H1 (cell line): ENCODE results near the gene BPIFB6. TPM values are rescaled to one million over a fixed set of nuclear protein-coding genes. Genes with fewer than 3 reads are reported as not detected.
A peak's percentile ranks its signal among the peaks of the same experiment; 100 is the strongest.

Experiments
- CTCF ChIA-PET: fragments of 300-600 bp; sonication (Branson Sonifier 250); formaldehyde crosslinking; loops from one replicate; lab custom pipeline; 2021; ENCODE audit not compliant: partially characterized antibody; lab: Charles Lee
- POLR2A ChIA-PET: fragments of 300-600 bp; sonication (Branson Sonifier 250); formaldehyde crosslinking; loops from one replicate; lab custom pipeline; 2021; ENCODE audit warnings: inconsistent platforms; ENCODE audit not compliant: partially characterized antibody; lab: Charles Lee
- DNase-seq, 2 experiments: peaks; one replicate each; pipeline versions ENCODE4 v3.0.0 to v3.0.0-alpha.2; 2010 to 2022; ENCODE audit warnings: low spot score in 2 of 2, low read depth in 1 of 2, mixed read lengths in 1 of 2
- FAIRE-seq: peaks from 2 replicates; lab custom pipeline; 2011; peaks lifted over from hg19 to GRCh38; lab: Jason Lieb, UNC
- H2AFZ ChIP-seq: 2 replicates; pipeline ENCODE4 v1.8.1; 2012; ENCODE audit warnings: low read length, inconsistent platforms
- H2AK5ac ChIP-seq: 2 replicates; pipeline ENCODE4 v1.6.1; 2013; ENCODE audit warnings: low read depth, low read length
- H2BK120ac ChIP-seq: replicated peaks from 2 replicates; pipeline ENCODE3; 2013; ENCODE audit warnings: low read depth, low read length, inconsistent platforms
- H2BK12ac ChIP-seq: 2 replicates; pipeline ENCODE4 v1.6.1; 2013; ENCODE audit warnings: low read depth, low read length
- H2BK15ac ChIP-seq: 2 replicates; pipeline ENCODE4 v1.6.1; 2013; ENCODE audit warnings: low read length
- H2BK20ac ChIP-seq: 2 replicates; pipeline ENCODE4 v1.6.1; 2013; ENCODE audit warnings: low read length
- H2BK5ac ChIP-seq: 2 replicates; pipeline ENCODE4 v1.6.1; 2013; ENCODE audit warnings: low read depth, low read length
- H3K14ac ChIP-seq: 2 replicates; pipeline ENCODE4 v1.6.1; 2013; ENCODE audit warnings: inconsistent platforms; ENCODE audit not compliant: insufficient read length
- H3K18ac ChIP-seq: 2 replicates; pipeline ENCODE4 v1.6.1; 2013; ENCODE audit warnings: low read length; ENCODE audit errors: extremely low read depth
- H3K23ac ChIP-seq: 2 replicates; pipeline ENCODE4 v1.6.1; 2013; ENCODE audit warnings: inconsistent platforms; ENCODE audit not compliant: insufficient read length
- H3K23me2 ChIP-seq: 2 replicates; pipeline ENCODE4 v1.6.1; 2013; ENCODE audit warnings: low read depth, low read length
- H3K27ac ChIP-seq: 2 replicates; pipeline ENCODE4 v1.6.1; 2011; ENCODE audit warnings: low read depth, low read length, inconsistent platforms
- H3K27me3 ChIP-seq, 4 experiments: replicated peaks in 1 of 4; 1 replicate in 1 of 4; 2 replicates in 3 of 4; pipeline versions ENCODE4 v1.6.1 to v1.8.1; 2011 to 2013; ENCODE audit warnings: low read length in 3 of 4, mild to moderate bottlenecking in 3 of 4, inconsistent platforms in 2 of 4, mixed read lengths in 2 of 4, moderate library complexity in 1 of 4; ENCODE audit not compliant: control insufficient read depth in 3 of 4, insufficient read depth in 3 of 4; ENCODE audit errors: extremely low read depth in 1 of 4
- H3K36me3 ChIP-seq, 4 experiments: 2 replicates each; pipeline versions ENCODE4 v1.6.1 to v1.8.1; 2011 to 2013; ENCODE audit warnings: mild to moderate bottlenecking in 4 of 4, low read length in 3 of 4, moderate library complexity in 2 of 4, control low read depth in 1 of 4, inconsistent platforms in 1 of 4; ENCODE audit not compliant: insufficient read depth in 4 of 4, control insufficient read depth in 2 of 4
- H3K4ac ChIP-seq: replicated peaks from 2 replicates; pipeline ENCODE3; 2013; ENCODE audit warnings: low read length, low read depth, mixed read lengths, inconsistent platforms; ENCODE audit not compliant: insufficient read length
- H3K4me1 ChIP-seq, 4 experiments: replicated peaks in 1 of 4; 1 replicate in 1 of 4; 2 replicates in 3 of 4; pipeline versions ENCODE4 v1.6.1 to v1.8.1; 2011 to 2013; ENCODE audit warnings: low read length in 3 of 4, inconsistent platforms in 2 of 4, mixed read lengths in 1 of 4; ENCODE audit not compliant: insufficient read depth in 4 of 4, control insufficient read depth in 3 of 4
- H3K4me2 ChIP-seq, 2 experiments: 2 replicates each; pipeline versions ENCODE4 v1.6.1 to v1.8.1; 2011 to 2013; ENCODE audit warnings: low read depth in 2 of 2, low read length in 2 of 2, control low read depth in 1 of 2, inconsistent platforms in 1 of 2, mild to moderate bottlenecking in 1 of 2; ENCODE audit not compliant: insufficient read depth in 1 of 2
- H3K4me3 ChIP-seq, 4 experiments: fragments of 200-600, 300-600 bp in 1 of 4; sonication (generic), shearing (Covaris generic), sonication (Bioruptor Twin) in 1 of 4; 2 replicates each; pipeline versions ENCODE4 v1.5.1 to v1.8.1; 2011 to 2016; ENCODE audit warnings: low read length in 4 of 4, low read depth in 3 of 4, control low read depth in 2 of 4, inconsistent platforms in 2 of 4, mild to moderate bottlenecking in 2 of 4, mixed read lengths in 1 of 4, moderate library complexity in 1 of 4; ENCODE audit not compliant: insufficient read depth in 2 of 4; ENCODE audit errors: extremely low read depth in 1 of 4
- H3K56ac ChIP-seq: replicated peaks from 2 replicates; pipeline ENCODE3; 2013; ENCODE audit warnings: low read depth, mild to moderate bottlenecking, mixed read lengths, low read length, inconsistent platforms; ENCODE audit not compliant: insufficient read length
- H3K79me1 ChIP-seq: 2 replicates; pipeline ENCODE4 v1.6.1; 2013; ENCODE audit warnings: low read depth, low read length, control low read depth
- H3K79me2 ChIP-seq, 2 experiments: 2 replicates each; pipeline versions ENCODE4 v1.6.1 to v1.8.1; 2012 to 2013; ENCODE audit warnings: low read length in 2 of 2, mild to moderate bottlenecking in 2 of 2, inconsistent platforms in 1 of 2; ENCODE audit not compliant: insufficient read depth in 2 of 2, control insufficient read depth in 1 of 2
- H3K9ac ChIP-seq, 4 experiments: replicated peaks in 1 of 4; 1 replicate in 1 of 4; 2 replicates in 3 of 4; pipeline versions ENCODE4 v1.6.1 to v1.8.1; 2011 to 2013; ENCODE audit warnings: low read depth in 3 of 4, low read length in 3 of 4, control low read depth in 2 of 4, mild to moderate bottlenecking in 2 of 4, moderate library complexity in 2 of 4, inconsistent platforms in 1 of 4; ENCODE audit errors: extremely low read depth in 1 of 4
- H3K9me3 ChIP-seq, 2 experiments: 2 replicates each; pipeline versions ENCODE4 v1.6.1 to v1.8.1; 2012 to 2013; ENCODE audit warnings: mild to moderate bottlenecking in 2 of 2, moderate library complexity in 2 of 2, control low read depth in 1 of 2, inconsistent platforms in 1 of 2, low read depth in 1 of 2, low read length in 1 of 2, mixed read lengths in 1 of 2; ENCODE audit not compliant: insufficient read depth in 2 of 2
- H4K20me1 ChIP-seq, 2 experiments: replicated peaks in 1 of 2; 2 replicates each; pipeline versions ENCODE3 to v1.8.1; 2011 to 2013; ENCODE audit warnings: inconsistent platforms in 2 of 2, low read length in 2 of 2, mild to moderate bottlenecking in 1 of 2; ENCODE audit not compliant: insufficient read depth in 2 of 2, control insufficient read depth in 1 of 2
- H4K5ac ChIP-seq: 2 replicates; pipeline ENCODE4 v1.6.1; 2013; ENCODE audit warnings: low read length, low read depth, mixed read lengths, inconsistent platforms; ENCODE audit not compliant: insufficient read length
- H4K8ac ChIP-seq: 2 replicates; pipeline ENCODE4 v1.8.0; 2013; ENCODE audit warnings: mild to moderate bottlenecking, moderate library complexity, low read length, inconsistent platforms; ENCODE audit not compliant: insufficient read depth; ENCODE audit errors: extremely low read depth
- H4K91ac ChIP-seq: replicated peaks from 2 replicates; pipeline ENCODE3; 2013; ENCODE audit warnings: low read length, mixed read lengths, inconsistent platforms; ENCODE audit not compliant: insufficient read length
- BACH1 ChIP-seq: IDR thresholded peaks from 2 replicates; pipeline ENCODE4 v1.6.1; 2012; ENCODE audit warnings: low read length, improper control_type of control experiment
- FOSL1 ChIP-seq: IDR thresholded peaks from 2 replicates; pipeline ENCODE4 v1.6.1; 2011; ENCODE audit warnings: mild to moderate bottlenecking, low read depth, low read length, moderate library complexity; ENCODE audit not compliant: insufficient read depth
- WGBS, 2 experiments: shearing (Covaris generic) in 1 of 2; methylation state at CpG; one replicate each; pipeline versions ENCODE4 v1.1.6 to v1.1.7; 2013 to 2015; ENCODE audit warnings: low lambda C conversion rate in 2 of 2, mixed read lengths in 2 of 2, inconsistent platforms in 1 of 2, low coverage in 1 of 2, missing lambda C conversion rate in 1 of 2; ENCODE audit not compliant: insufficient replicate concordance in 2 of 2, insufficient coverage in 1 of 2, insufficient read length in 1 of 2; ENCODE audit errors: extremely low coverage in 1 of 2, missing lambda C conversion rate in 1 of 2; 5-methylcytosine and 5-hydroxymethylcytosine counted together
- polyA plus RNA-seq, 7 experiments: library from polyadenylated mRNA; depleted of rRNA in 3 of 7; stranded (reverse) in 5 of 7; unstranded in 2 of 7; fragments of >200 nt in 5 of 7; fragments of 200-250 nt in 2 of 7; gene quantifications; 1 replicate in 5 of 7; 2 replicates in 1 of 7; 4 replicates in 1 of 7; pipeline versions ENCODE4 v1.2.1 to v1.2.3, GENCODE V29; 2011 to 2013; ENCODE audit warnings: missing spikeins in 2 of 7, mixed read lengths in 2 of 7
- total RNA-seq: library from RNA; stranded (reverse); fragmentation: NEBNext Ultra II Directional; extraction: Animal tissue kit (Norgen Biotek cat#: 25700); gene quantifications from 2 replicates; pipeline ENCODE4 v1.2.1, GENCODE V29; 2021
- TF ChIP-seq, protein P1 (sequence below): IDR thresholded peaks from 2 replicates; pipeline ENCODE4 v1.6.1; 2011; ENCODE audit warnings: low read depth, mild to moderate bottlenecking, low read length; ENCODE audit not compliant: insufficient read depth
- TF ChIP-seq, protein P2 (sequence below): IDR thresholded peaks from 2 replicates; pipeline ENCODE4 v1.6.1; 2012; ENCODE audit warnings: low read length, inconsistent platforms

The BPIFB6 gene
- total and polyA plus RNA-seq, 2 of the 8 experiments (the other 6 are each of a cell fraction or from before 2014, with no cell fraction given): not detected

DNA sequence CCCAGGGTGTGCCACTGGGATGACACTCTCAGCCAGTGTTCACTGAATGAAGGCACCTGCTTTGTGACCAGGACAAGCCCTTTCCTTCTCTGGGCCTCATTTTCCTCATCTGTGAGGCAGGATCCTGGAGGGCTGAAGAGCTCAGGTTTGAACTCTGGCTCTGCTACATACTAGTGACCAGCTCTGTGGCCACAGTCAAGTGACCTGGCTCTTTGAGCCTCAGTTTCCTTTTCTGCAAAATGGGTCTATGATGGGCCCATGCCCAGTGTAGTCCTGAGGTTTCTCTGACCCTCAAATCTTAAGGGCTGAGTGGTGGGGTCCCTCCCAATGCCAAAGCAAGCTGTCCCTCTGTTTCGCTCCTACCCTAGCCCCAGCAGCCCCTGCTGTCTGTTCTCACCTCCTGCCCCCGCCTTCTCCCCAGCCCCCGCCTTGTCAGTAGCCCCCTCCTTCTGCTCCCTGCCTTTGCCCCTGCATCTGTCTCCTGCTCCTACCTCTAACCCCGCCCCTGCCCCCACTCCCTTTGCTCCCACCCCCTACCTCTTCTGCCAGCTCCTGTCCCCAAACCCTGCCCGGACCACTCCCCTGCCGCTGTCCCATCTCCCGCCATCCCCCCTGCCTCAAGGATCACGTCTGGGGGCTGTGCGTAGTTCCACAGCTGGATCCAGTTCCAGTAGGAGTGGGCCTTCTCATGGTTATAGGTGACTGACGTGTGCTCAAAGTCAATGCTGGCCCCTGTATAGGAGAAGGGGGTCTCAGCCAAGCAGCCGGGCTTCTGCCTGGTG lies 44.2 kb upstream of the BPIFB6 start:
- H3K27ac ChIP-seq: no peak overlapping the region
- no peak overlapping the region for H4K91ac ChIP-seq
- no peaks in the 10 kb centered on the region for H3K79me2 ChIP-seq
- DNase-seq (no peak), FAIRE-seq (no peak)
- H3K27me3 ChIP-seq: no peaks in the 10 kb centered on the region
- no peak for TF ChIP-seq BACH1
- no peak for TF ChIP-seq FOSL1
- TF ChIP-seq, protein P1, sequence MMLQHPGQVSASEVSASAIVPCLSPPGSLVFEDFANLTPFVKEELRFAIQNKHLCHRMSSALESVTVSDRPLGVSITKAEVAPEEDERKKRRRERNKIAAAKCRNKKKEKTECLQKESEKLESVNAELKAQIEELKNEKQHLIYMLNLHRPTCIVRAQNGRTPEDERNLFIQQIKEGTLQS: no peak
- TF ChIP-seq, protein P2, sequence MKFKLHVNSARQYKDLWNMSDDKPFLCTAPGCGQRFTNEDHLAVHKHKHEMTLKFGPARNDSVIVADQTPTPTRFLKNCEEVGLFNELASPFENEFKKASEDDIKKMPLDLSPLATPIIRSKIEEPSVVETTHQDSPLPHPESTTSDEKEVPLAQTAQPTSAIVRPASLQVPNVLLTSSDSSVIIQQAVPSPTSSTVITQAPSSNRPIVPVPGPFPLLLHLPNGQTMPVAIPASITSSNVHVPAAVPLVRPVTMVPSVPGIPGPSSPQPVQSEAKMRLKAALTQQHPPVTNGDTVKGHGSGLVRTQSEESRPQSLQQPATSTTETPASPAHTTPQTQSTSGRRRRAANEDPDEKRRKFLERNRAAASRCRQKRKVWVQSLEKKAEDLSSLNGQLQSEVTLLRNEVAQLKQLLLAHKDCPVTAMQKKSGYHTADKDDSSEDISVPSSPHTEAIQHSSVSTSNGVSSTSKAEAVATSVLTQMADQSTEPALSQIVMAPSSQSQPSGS: no peak
- no peak overlapping the region for H3K56ac ChIP-seq
- no peak overlapping the region for H3K18ac ChIP-seq
- H3K9ac ChIP-seq: no peak overlapping the region
- H2BK20ac ChIP-seq: no peak overlapping the region
- H2BK120ac ChIP-seq: no peak overlapping the region
- H3K9me3 ChIP-seq: no peaks in the 10 kb centered on the region
- H2BK12ac ChIP-seq: no peak overlapping the region
- H3K23ac ChIP-seq: no peak overlapping the region
- WGBS, 2 experiments: 80% methylated on average over 5 of the region's 11 CpGs; no CpG with 5 or more reads in 1 of the 2 experiments
- H3K36me3 ChIP-seq: no peaks in the 10 kb centered on the region
- H2AK5ac ChIP-seq: no peak overlapping the region
- H4K8ac ChIP-seq: peak overlapping the region; percentile 62; the same call in 1 of the 2 replicates
- H3K4me1 ChIP-seq: no peaks in the 10 kb centered on the region; a peak in 1 of 7 replicates
- H3K4me2 ChIP-seq: no peak overlapping the region
- no peaks in the 10 kb centered on the region for H3K23me2 ChIP-seq
- H4K20me1 ChIP-seq: no peaks in the 10 kb centered on the region
- no peaks in the 10 kb centered on the region for H3K79me1 ChIP-seq
- no peak overlapping the region for H3K4me3 ChIP-seq
- CTCF ChIA-PET: interaction anchor here (1.2 to 5.4 kb wide), 7 partner anchors 8 to 225 kb away, joined by 3 to 53 read pairs (median 11); partner anchors contain the start of gene SUN5
- H3K14ac ChIP-seq: no peak overlapping the region
- no peak overlapping the region for H3K4ac ChIP-seq
- H2BK5ac ChIP-seq: no peak overlapping the region
- POLR2A ChIA-PET: interaction anchor here (1.1 kb wide), 1 partner anchor 11 kb away, joined by 3 read pairs; no protein-coding TSS in a partner anchor
- H4K5ac ChIP-seq: no peak overlapping the region
- no peak overlapping the region for H2AFZ ChIP-seq
- no peak overlapping the region for H2BK15ac ChIP-seq
